Activated naive CD4-positive, alpha-beta T cell treated with anti-CD3 and anti-CD28 coated beads, Interleukin-2, amount 50 U/mL, for 72 hours (primary cell): ENCODE results near the gene CALML4. TPM values are rescaled to one million over a fixed set of nuclear protein-coding genes. Genes with fewer than 3 reads are reported as not detected.
"Not testable (repeated sequence)": the region's sequence is repeated elsewhere in the genome, so short reads cannot be mapped to it uniquely, and the experiment has no call there.

Experiments
- ATAC-seq, 2 donors: fragments of 150-1000 bp; cut with Tn5 transposase; 2 replicates each; pipeline ENCODE4 v1.10.0; 2021; ENCODE audit warnings: mild to moderate bottlenecking in 2 of 2, moderate library complexity in 2 of 2
- DNase-seq, 2 donors: peaks; one replicate each; pipeline ENCODE4 v3.0.0; 2021 to 2022; ENCODE audit warnings: low spot score in 2 of 2
- H3K27ac Mint-ChIP-seq, 2 donors: one replicate each; pipeline ENCODE4 v1.8.0; 2022; ENCODE audit warnings: mild to moderate bottlenecking in 2 of 2, mixed read lengths in 2 of 2
- H3K36me3 Mint-ChIP-seq, 2 donors: one replicate each; pipeline ENCODE4 v1.8.0; 2022; ENCODE audit warnings: mixed read lengths in 2 of 2
- H3K9me3 Mint-ChIP-seq, 2 donors: one replicate each; pipeline ENCODE4 v1.8.0; 2022; ENCODE audit warnings: mixed read lengths in 2 of 2
- total RNA-seq, 2 donors: library from RNA; stranded (reverse); gene quantifications; one replicate each; pipeline ENCODE4 v1.2.3, GENCODE V29; 2022

Gene CALML4
- total RNA-seq, 2 donors from 2014 or later = 9.6 to 9.7 TPM

GRCh38 chr15:68228971-68229385 lies 23.8 kb upstream of the CALML4 start:
- ATAC-seq (no peak), DNase-seq (peak in 1 of 2 donors; percentile 24)
- H3K9me3 Mint-ChIP-seq = no peaks in the 10 kb centered on the region
- H3K36me3 Mint-ChIP-seq = peaks cover 9 to 14% of the 10 kb centered on the region in 2 donors
- peak overlapping the region; percentile 87 to 98 for H3K27ac Mint-ChIP-seq

GRCh38 chr15:68228143-68228970 lies 23.2 kb upstream of the CALML4 start:
- ATAC-seq = no peak
- Mint-ChIP-seq H3K9me3 (no peaks in the 10 kb centered on the region), H3K27ac (peak overlapping the region; percentile 87 to 98), H3K36me3 (peaks cover 9 to 14% of the 10 kb centered on the region in 2 donors)
- no peak for DNase-seq

- ATAC-seq (no peak), DNase-seq (no peak)
- Mint-ChIP-seq H3K9me3 (no peaks in the 10 kb centered on the region), H3K36me3 (peaks cover 15 to 20% of the 10 kb centered on the region in 2 donors), H3K27ac (peak overlapping the region; percentile 55 to 87)
Observed at GRCh38 chr15:68227643-68228142, 22.6 kb upstream of the CALML4 start.

- H3K27ac Mint-ChIP-seq, DNase-seq, H3K9me3 Mint-ChIP-seq, ATAC-seq: not testable (repeated sequence)
- H3K36me3 Mint-ChIP-seq = peaks cover 15 to 20% of the 10 kb centered on the region in 2 donors
Observed at GRCh38 chr15:68225442-68225841, 20.3 kb upstream of the CALML4 start.

GRCh38 chr15:68224546-68225250 lies 19.6 kb upstream of the CALML4 start:
- ATAC-seq (no peak), DNase-seq (no peak)
- Mint-ChIP-seq H3K27ac (peak overlapping the region; percentile 53 to 55), H3K9me3 (no peaks in the 10 kb centered on the region), H3K36me3 (peaks cover 15 to 20% of the 10 kb centered on the region in 2 donors)

GRCh38 chr15:68224108-68224507 lies 19.0 kb upstream of the CALML4 start:
- ATAC-seq (no peak), DNase-seq (no peak)
- no peaks in the 10 kb centered on the region for H3K9me3 Mint-ChIP-seq
- no peak overlapping the region for H3K27ac Mint-ChIP-seq
- H3K36me3 Mint-ChIP-seq = peaks cover 15 to 20% of the 10 kb centered on the region in 2 donors

- Mint-ChIP-seq H3K36me3 (peaks cover 8 to 12% of the 10 kb centered on the region in 2 donors), H3K9me3 (no peaks in the 10 kb centered on the region), H3K27ac (no peak overlapping the region)
- ATAC-seq (no peak), DNase-seq (no peak)
Observed at GRCh38 chr15:68223171-68223570, 18.0 kb upstream of the CALML4 start.

GRCh38 chr15:68222432-68222743 lies 17.3 kb upstream of the CALML4 start:
- peaks cover 6 to 13% of the 10 kb centered on the region in 2 donors for H3K36me3 Mint-ChIP-seq
- H3K9me3 Mint-ChIP-seq, DNase-seq, H3K27ac Mint-ChIP-seq, ATAC-seq: not testable (repeated sequence)

- not testable (repeated sequence) for ATAC-seq, H3K27ac Mint-ChIP-seq, H3K9me3 Mint-ChIP-seq, DNase-seq
- H3K36me3 Mint-ChIP-seq = peaks cover 5 to 13% of the 10 kb centered on the region in 2 donors
Observed at GRCh38 chr15:68221530-68222431, 16.6 kb upstream of the CALML4 start.

GRCh38 chr15:68220967-68221366 lies 15.8 kb upstream of the CALML4 start:
- ATAC-seq = no peak
- Mint-ChIP-seq H3K9me3 (no peaks in the 10 kb centered on the region), H3K36me3 (peaks cover 5 to 13% of the 10 kb centered on the region in 2 donors), H3K27ac (no peak overlapping the region)
- peak in 1 of 2 donors; percentile 16 for DNase-seq

- peak in 1 of 2 donors; percentile 0 for DNase-seq
- H3K9me3 Mint-ChIP-seq = no peaks in the 10 kb centered on the region
- peaks cover 5 to 13% of the 10 kb centered on the region in 2 donors for H3K36me3 Mint-ChIP-seq
- ATAC-seq = no peak
- H3K27ac Mint-ChIP-seq = no peak overlapping the region
Observed at GRCh38 chr15:68220489-68220888, 15.4 kb upstream of the CALML4 start.

GRCh38 chr15:68218847-68219798 lies 14.0 kb upstream of the CALML4 start:
- Mint-ChIP-seq H3K9me3 (no peaks in the 10 kb centered on the region), H3K36me3 (peaks cover 5 to 13% of the 10 kb centered on the region in 2 donors), H3K27ac (peak overlapping the region in 1 of 2 donors; percentile 50)
- ATAC-seq (no peak), DNase-seq (peak in 1 of 2 donors; percentile 33)

GRCh38 chr15:68218331-68218730 lies 13.2 kb upstream of the CALML4 start:
- no peak for ATAC-seq
- H3K9me3 Mint-ChIP-seq = no peaks in the 10 kb centered on the region
- peaks cover 5 to 12% of the 10 kb centered on the region in 2 donors for H3K36me3 Mint-ChIP-seq
- no peak overlapping the region for H3K27ac Mint-ChIP-seq
- DNase-seq = peak in 1 of 2 donors; percentile 31

- Mint-ChIP-seq H3K27ac (no peak overlapping the region), H3K9me3 (no peaks in the 10 kb centered on the region), H3K36me3 (peaks cover 0 to 6% of the 10 kb centered on the region in 2 donors)
- DNase-seq (no peak), ATAC-seq (no peak)
Observed at GRCh38 chr15:68217341-68217740, 12.2 kb upstream of the CALML4 start.

GRCh38 chr15:68214838-68215254 lies 9.7 kb upstream of the CALML4 start:
- ATAC-seq = no peak
- Mint-ChIP-seq H3K36me3 (peaks cover 0 to 6% of the 10 kb centered on the region in 2 donors), H3K27ac (no peak overlapping the region), H3K9me3 (no peaks in the 10 kb centered on the region)
- no peak for DNase-seq
